Neural crest cell (in vitro differentiated cells): ENCODE data around the gene HAUS7. TPM values are rescaled to one million over a fixed set of nuclear protein-coding genes. Genes with fewer than 3 reads are reported as not detected.

Experiments
- DNase-seq: peaks from one replicate; pipeline ENCODE4 v3.0.0; 2021; ENCODE audit warnings: low read depth, mixed read lengths, low spot score
- H3K27ac Mint-ChIP-seq: one replicate; pipeline ENCODE4 v1.8.0; 2021; ENCODE audit warnings: mild to moderate bottlenecking, mixed read lengths; ENCODE audit not compliant: unreplicated experiment
- H3K27me3 Mint-ChIP-seq: 2 replicates; pipeline ENCODE4 v1.8.0; 2021; ENCODE audit warnings: low read depth, mild to moderate bottlenecking, mixed read lengths
- H3K36me3 Mint-ChIP-seq: 2 replicates; pipeline ENCODE4 v1.8.0; 2021; ENCODE audit warnings: low read depth, mild to moderate bottlenecking, mixed read lengths
- H3K4me1 Mint-ChIP-seq: 2 replicates; pipeline ENCODE4 v1.8.0; 2021; ENCODE audit warnings: mixed read lengths
- H3K4me3 Mint-ChIP-seq: one replicate; pipeline ENCODE4 v1.8.0; 2021; ENCODE audit warnings: mild to moderate bottlenecking, mixed read lengths
- H3K9me3 Mint-ChIP-seq: 2 replicates; pipeline ENCODE4 v1.8.0; 2021; ENCODE audit warnings: mixed read lengths
- CTCF ChIP-seq: fragments of 200-600 bp; sonication (generic); conservative IDR thresholded peaks from 2 replicates; pipeline ENCODE4 v1.5.0; 2021; ENCODE audit warnings: antibody characterized with exemption, mild to moderate bottlenecking
- total RNA-seq: library from RNA; stranded (reverse); gene quantifications from 2 replicates; pipeline ENCODE4 v1.2.1, GENCODE V29; 2021

HAUS7 gene
- total RNA-seq, 1 donor from 2014 or later, result 58.8 TPM

GRCh38 chrX:153474718-153475117 is 4.3 kb upstream of the HAUS7 start:
- Mint-ChIP-seq H3K27ac (no peak overlapping the region), H3K4me1 (no peaks in the 10 kb centered on the region)
- DNase-seq, result peak; percentile 13

GRCh38 chrX:153474266-153474665 is 3.9 kb upstream of the HAUS7 start:
- H3K36me3 Mint-ChIP-seq, result no peaks in the 10 kb centered on the region
- DNase-seq, result no peak
- peaks cover 5% of the 10 kb centered on the region for H3K27me3 Mint-ChIP-seq
- H3K27ac Mint-ChIP-seq, result no peak overlapping the region
- H3K4me3 Mint-ChIP-seq, result no peak overlapping the region
- TF ChIP-seq CTCF, result no peak
- H3K9me3 Mint-ChIP-seq, result no peaks in the 10 kb centered on the region
- no peaks in the 10 kb centered on the region for H3K4me1 Mint-ChIP-seq

More at GRCh38 chrX:153474718-153475117, 4.3 kb upstream of the HAUS7 start:
- Mint-ChIP-seq H3K9me3 (no peaks in the 10 kb centered on the region), H3K4me3 (no peak overlapping the region), H3K36me3 (no peaks in the 10 kb centered on the region), H3K27me3 (peaks cover 5% of the 10 kb centered on the region)
- no peak for TF ChIP-seq CTCF

- no peak for TF ChIP-seq CTCF
- Mint-ChIP-seq H3K27me3 (peaks cover 5% of the 10 kb centered on the region), H3K4me1 (no peaks in the 10 kb centered on the region), H3K27ac (no peak overlapping the region), H3K36me3 (no peaks in the 10 kb centered on the region), H3K9me3 (no peaks in the 10 kb centered on the region), H3K4me3 (peak overlapping the region; percentile 39)
- no peak for DNase-seq
Measured at GRCh38 chrX:153473126-153473525, 2.8 kb upstream of the HAUS7 start.

GRCh38 chrX:153471663-153472280 is 1.4 kb upstream of the HAUS7 start:
- H3K27ac Mint-ChIP-seq, result no peak overlapping the region
- H3K4me3 Mint-ChIP-seq, result peak overlapping the region; percentile 34
- H3K36me3 Mint-ChIP-seq, result no peaks in the 10 kb centered on the region
- peaks cover 5% of the 10 kb centered on the region for H3K27me3 Mint-ChIP-seq
- no peak for DNase-seq
- H3K9me3 Mint-ChIP-seq, result no peaks in the 10 kb centered on the region
- H3K4me1 Mint-ChIP-seq, result no peaks in the 10 kb centered on the region
- no peak for TF ChIP-seq CTCF

GRCh38 chrX:153469811-153470410 is 465 bp downstream of the HAUS7 start:
- H3K4me3 Mint-ChIP-seq, result peak overlapping the region; percentile 89
- peak; percentile 16 for DNase-seq
- no peaks in the 10 kb centered on the region for H3K27me3 Mint-ChIP-seq
- H3K4me1 Mint-ChIP-seq, result no peaks in the 10 kb centered on the region
- H3K27ac Mint-ChIP-seq, result no peak overlapping the region
- no peaks in the 10 kb centered on the region for H3K36me3 Mint-ChIP-seq
- peak; percentile 26 for TF ChIP-seq CTCF
- H3K9me3 Mint-ChIP-seq, result no peaks in the 10 kb centered on the region
